ENCODE data around the gene TNIK. TPM values are rescaled to one million over a fixed set of nuclear protein-coding genes. Genes with fewer than 3 reads are reported as not detected.

Gene TNIK
- total RNA-seq, 4 donors from 2014 or later: 32.9 to 41.7 (median 38.0) TPM

DNA sequence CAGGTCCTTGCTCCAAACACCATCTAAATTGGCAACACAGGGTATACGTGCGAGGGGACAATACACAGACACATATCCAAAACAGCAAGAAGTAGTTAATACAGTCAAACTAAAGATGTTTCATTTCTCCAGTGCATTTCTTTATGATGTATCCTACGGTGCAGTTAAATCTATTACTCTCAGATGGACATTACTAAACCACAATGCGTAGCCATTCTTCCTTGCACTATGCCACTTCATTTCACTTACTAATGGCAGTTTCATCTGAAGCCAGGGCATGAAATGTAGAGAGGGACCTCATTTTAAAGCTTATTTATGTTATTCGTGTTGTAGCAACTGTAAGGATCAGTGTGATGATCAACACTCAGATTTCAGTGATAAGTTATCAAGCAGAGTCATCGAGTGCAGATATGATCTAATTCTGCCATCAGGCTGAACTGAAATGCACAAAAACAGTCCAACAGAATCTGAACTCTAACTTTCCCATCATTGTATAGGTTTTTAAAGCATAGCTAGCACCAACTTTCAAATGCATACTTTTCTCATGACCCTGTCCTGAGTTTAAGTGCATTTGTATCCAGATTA lies 14.5 kb downstream of the TNIK start:
- Histone ChIP-seq H3K36me3 (no peaks in the 10 kb centered on the region), H3K9me3 (no peaks in the 10 kb centered on the region), H3K27me3 (no peaks in the 10 kb centered on the region), H3K27ac (no peak overlapping the region), H3K4me1 (peaks cover 0 to 40% (median 0%) of the 10 kb centered on the region in 3 donors), H3K4me3 (no peak overlapping the region)
- ATAC-seq: no peak
- 74 to 84% methylated on average over 6 of the region's 6 CpGs for WGBS, 2 donors (ENCODE audit: low coverage in 1 of 2)
- TF ChIP-seq POLR2AphosphoS5 (IDR thresholded peaks at IDR 0.05) (no peak), EP300 (IDR thresholded peaks at IDR 0.05) (no peak), POLR2A (IDR thresholded peaks at IDR 0.05) (no peak)
- TF ChIP-seq, protein P1, sequence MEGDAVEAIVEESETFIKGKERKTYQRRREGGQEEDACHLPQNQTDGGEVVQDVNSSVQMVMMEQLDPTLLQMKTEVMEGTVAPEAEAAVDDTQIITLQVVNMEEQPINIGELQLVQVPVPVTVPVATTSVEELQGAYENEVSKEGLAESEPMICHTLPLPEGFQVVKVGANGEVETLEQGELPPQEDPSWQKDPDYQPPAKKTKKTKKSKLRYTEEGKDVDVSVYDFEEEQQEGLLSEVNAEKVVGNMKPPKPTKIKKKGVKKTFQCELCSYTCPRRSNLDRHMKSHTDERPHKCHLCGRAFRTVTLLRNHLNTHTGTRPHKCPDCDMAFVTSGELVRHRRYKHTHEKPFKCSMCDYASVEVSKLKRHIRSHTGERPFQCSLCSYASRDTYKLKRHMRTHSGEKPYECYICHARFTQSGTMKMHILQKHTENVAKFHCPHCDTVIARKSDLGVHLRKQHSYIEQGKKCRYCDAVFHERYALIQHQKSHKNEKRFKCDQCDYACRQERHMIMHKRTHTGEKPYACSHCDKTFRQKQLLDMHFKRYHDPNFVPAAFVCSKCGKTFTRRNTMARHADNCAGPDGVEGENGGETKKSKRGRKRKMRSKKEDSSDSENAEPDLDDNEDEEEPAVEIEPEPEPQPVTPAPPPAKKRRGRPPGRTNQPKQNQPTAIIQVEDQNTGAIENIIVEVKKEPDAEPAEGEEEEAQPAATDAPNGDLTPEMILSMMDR (IDR thresholded peaks at IDR 0.05): no peak

DNA sequence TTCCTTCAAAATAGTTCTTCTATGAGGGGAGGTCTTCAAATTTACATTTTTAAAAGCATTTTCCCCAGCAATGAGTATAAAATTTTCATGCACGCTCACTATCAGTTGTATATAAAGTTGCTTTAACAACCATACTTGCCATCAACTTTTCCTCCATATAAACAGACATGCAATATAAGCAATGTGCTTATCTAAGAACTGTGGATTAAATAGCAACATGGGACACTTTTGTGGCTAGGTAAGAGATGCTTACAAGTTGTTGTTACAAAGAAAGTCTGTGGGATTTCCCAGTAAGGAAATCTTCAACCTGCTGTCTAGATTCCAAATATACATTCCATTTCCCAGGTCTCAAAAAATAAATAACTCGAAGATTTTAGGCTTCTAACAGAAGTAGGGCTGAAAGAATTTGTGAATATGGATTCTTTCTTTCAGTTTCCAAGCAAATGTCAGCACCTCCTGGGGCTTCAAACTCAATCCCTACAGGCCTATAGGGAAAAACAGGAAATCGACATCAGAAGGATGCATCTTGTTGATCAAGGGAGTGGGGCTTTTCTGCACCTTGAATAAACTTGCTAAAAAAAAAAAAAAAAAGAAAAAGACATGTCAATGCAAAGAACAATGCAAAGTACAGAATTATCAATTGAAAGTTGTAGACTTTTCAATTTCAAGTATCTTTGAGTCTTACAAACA lies 16.1 kb downstream of the TNIK start:
- 46 to 57% methylated on average over 3 of the region's 3 CpGs for WGBS, 2 donors (ENCODE audit: low coverage in 1 of 2)
- peaks cover 0 to 40% (median 0%) of the 10 kb centered on the region in 3 donors for H3K4me1 ChIP-seq

DNA sequence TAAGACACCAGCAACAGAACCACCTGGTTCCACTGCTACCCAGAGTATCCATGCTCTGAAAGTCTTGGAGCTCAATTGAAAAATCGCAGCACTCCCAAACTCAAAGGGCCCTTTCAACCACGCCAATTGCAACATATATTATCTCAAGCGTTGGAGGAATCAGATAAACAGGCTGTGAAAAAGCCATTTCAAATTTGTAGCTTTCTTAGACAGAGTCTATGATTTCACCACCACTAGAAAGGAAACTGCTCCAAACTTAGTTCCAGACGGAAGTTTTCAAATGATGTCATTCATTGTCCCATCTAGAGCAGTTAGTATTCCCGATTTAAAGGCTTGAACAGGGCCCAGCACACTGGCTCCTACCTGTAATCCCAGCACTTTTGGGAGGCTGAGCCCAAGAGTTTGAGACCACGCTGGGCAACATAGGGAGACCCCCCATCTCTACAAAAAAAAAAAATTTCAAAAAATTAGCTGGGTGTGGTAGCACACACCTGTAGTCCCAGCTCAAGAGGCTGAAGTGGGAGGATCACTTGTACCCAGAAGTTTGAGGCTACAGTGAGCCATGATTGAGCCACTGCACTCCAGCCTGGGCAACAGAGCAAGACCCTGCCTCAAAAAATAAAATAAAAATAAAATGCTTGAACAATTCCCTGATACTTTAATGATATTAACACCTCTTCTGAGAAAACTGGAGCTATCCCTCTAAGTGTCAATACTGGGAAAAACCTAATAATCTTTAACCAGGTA lies 16.8 kb downstream of the TNIK start:
- TF ChIP-seq POLR2A (IDR thresholded peaks at IDR 0.05) (no peak), EP300 (IDR thresholded peaks at IDR 0.05) (no peak), POLR2AphosphoS5 (IDR thresholded peaks at IDR 0.05) (no peak)
- TF ChIP-seq, protein P1 (IDR thresholded peaks at IDR 0.05): no peak
- H3K27ac ChIP-seq: no peak overlapping the region
- H3K4me1 ChIP-seq: peaks cover 0 to 40% (median 0%) of the 10 kb centered on the region in 3 donors
- no peaks in the 10 kb centered on the region for H3K9me3 ChIP-seq
- 32 to 60% methylated on average over 3 to 6 of the region's 6 CpGs for WGBS, 2 donors (ENCODE audit: low coverage in 1 of 2)
- no peak overlapping the region for H3K4me3 ChIP-seq
- H3K36me3 ChIP-seq: no peaks in the 10 kb centered on the region
- H3K27me3 ChIP-seq: no peaks in the 10 kb centered on the region
- ATAC-seq: no peak

More for the DNA sequence above, 16.1 kb downstream of the TNIK start:
- ATAC-seq: no peak
- TF ChIP-seq, protein P1 (IDR thresholded peaks at IDR 0.05): no peak
- TF ChIP-seq POLR2A (IDR thresholded peaks at IDR 0.05): no peak
- no peaks in the 10 kb centered on the region for H3K9me3 ChIP-seq
- H3K36me3 ChIP-seq: no peaks in the 10 kb centered on the region
- H3K27me3 ChIP-seq: no peaks in the 10 kb centered on the region
- H3K4me3 ChIP-seq: no peak overlapping the region
- H3K27ac ChIP-seq: no peak overlapping the region

DNA sequence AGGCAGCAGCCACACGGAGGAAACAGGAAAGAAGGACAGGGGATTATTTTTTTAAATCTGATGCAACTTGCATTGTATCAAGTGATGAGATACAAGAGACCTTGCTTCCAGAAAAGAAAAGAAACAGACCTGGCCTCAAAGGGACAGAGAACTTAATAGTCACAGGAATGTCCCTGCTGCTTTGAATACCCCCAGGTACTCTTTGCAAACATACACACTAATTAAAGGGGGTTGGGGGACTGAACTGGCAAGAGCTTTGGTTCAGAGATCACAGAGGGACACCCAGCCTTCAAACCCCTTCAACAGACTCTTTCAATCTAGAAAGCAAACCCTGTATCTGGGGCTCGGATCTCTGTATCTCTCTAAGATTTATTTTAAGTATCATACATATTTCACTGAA lies 18.0 kb downstream of the TNIK start:
- TF ChIP-seq, protein P1 (IDR thresholded peaks at IDR 0.05): no peak
- no peak for TF ChIP-seq EP300 (IDR thresholded peaks at IDR 0.05)
- TF ChIP-seq POLR2AphosphoS5 (IDR thresholded peaks at IDR 0.05): no peak
- no peak for TF ChIP-seq POLR2A (IDR thresholded peaks at IDR 0.05)
- Histone ChIP-seq H3K36me3 (no peaks in the 10 kb centered on the region), H3K27ac (no peak overlapping the region), H3K9me3 (no peaks in the 10 kb centered on the region), H3K27me3 (no peaks in the 10 kb centered on the region), H3K4me3 (no peak overlapping the region), H3K4me1 (peaks cover 0 to 41% (median 0%) of the 10 kb centered on the region in 3 donors)
- no peak for ATAC-seq
- 64 to 89% methylated on average over 1 to 2 of the region's 2 CpGs for WGBS, 2 donors (ENCODE audit: low coverage in 1 of 2)

Measured in gastroesophageal sphincter (tissue), 4 donors.